Anterior cingulate cortex (tissue), 58 donors: ENCODE results near the gene PTPRN2.

Experiments
- DNase-seq, 58 donors: peaks; one replicate each; lab custom pipeline; 2025; lab: John Stamatoyannopoulos, UW

Gene PTPRN2

GRCh38 chr7:158063850-158064610 lies 523.6 kb downstream of the PTPRN2 start:
- no peak for DNase-seq

GRCh38 chr7:158062661-158063060 lies 525.0 kb downstream of the PTPRN2 start:
- DNase-seq, result no peak

- DNase-seq, result no peak
Observed at GRCh38 chr7:158061884-158062656, 525.6 kb downstream of the PTPRN2 start.

GRCh38 chr7:158061026-158061630 lies 526.5 kb downstream of the PTPRN2 start:
- DNase-seq, result no peak

- DNase-seq, result no peak
Observed at GRCh38 chr7:158060216-158060615, 527.4 kb downstream of the PTPRN2 start.

GRCh38 chr7:158057446-158057845 lies 530.2 kb downstream of the PTPRN2 start:
- no peak for DNase-seq

GRCh38 chr7:158056761-158057160 lies 530.9 kb downstream of the PTPRN2 start:
- no peak for DNase-seq

GRCh38 chr7:158055726-158056510 lies 531.7 kb downstream of the PTPRN2 start:
- no peak for DNase-seq

GRCh38 chr7:158054611-158055010 lies 533.0 kb downstream of the PTPRN2 start:
- no peak for DNase-seq

GRCh38 chr7:158054081-158054480 lies 533.5 kb downstream of the PTPRN2 start:
- no peak for DNase-seq

GRCh38 chr7:158053183-158053915 lies 534.3 kb downstream of the PTPRN2 start:
- DNase-seq, result no peak

GRCh38 chr7:158052381-158053060 lies 535.1 kb downstream of the PTPRN2 start:
- no peak for DNase-seq

- no peak for DNase-seq
Observed at GRCh38 chr7:158051776-158052175, 535.8 kb downstream of the PTPRN2 start.

GRCh38 chr7:158050978-158051651 lies 536.5 kb downstream of the PTPRN2 start:
- no peak for DNase-seq

- no peak for DNase-seq
Observed at GRCh38 chr7:158050441-158050977, 537.1 kb downstream of the PTPRN2 start.

GRCh38 chr7:158049271-158049670 lies 538.4 kb downstream of the PTPRN2 start:
- no peak for DNase-seq

GRCh38 chr7:158048569-158048968 lies 539.1 kb downstream of the PTPRN2 start:
- no peak for DNase-seq

GRCh38 chr7:158047391-158048059 lies 540.1 kb downstream of the PTPRN2 start:
- DNase-seq, result no peak
